Neuronal stem cell (in vitro differentiated cells): ENCODE results near the gene OCA2.
A peak's percentile ranks its signal among the peaks of the same experiment; 100 is the strongest.

Source experiments
- DNase-seq: peaks from one replicate; pipeline ENCODE4 v3.0.0-alpha.2; 2013; ENCODE audit warnings: low spot score
- H2AFZ ChIP-seq: one replicate; pipeline ENCODE4 v1.6.1; 2013; ENCODE audit warnings: mild to moderate bottlenecking, low read length, inconsistent platforms
- H2AK5ac ChIP-seq: 2 replicates; pipeline ENCODE4 v1.6.1; 2013; ENCODE audit warnings: low read depth, mild to moderate bottlenecking, inconsistent platforms, low read length, moderate library complexity, mixed read lengths
- H2BK120ac ChIP-seq: 2 replicates; pipeline ENCODE4 v1.6.1; 2013; ENCODE audit warnings: low read depth, mild to moderate bottlenecking, inconsistent platforms, low read length, moderate library complexity, mixed read lengths
- H2BK12ac ChIP-seq: one replicate; pipeline ENCODE4 v1.6.1; 2013; ENCODE audit warnings: low read length, inconsistent platforms
- H2BK15ac ChIP-seq: 2 replicates; pipeline ENCODE4 v1.6.1; 2013; ENCODE audit warnings: mild to moderate bottlenecking, low read length, inconsistent platforms, mixed read lengths
- H2BK5ac ChIP-seq: one replicate; pipeline ENCODE4 v1.6.1; 2013; ENCODE audit warnings: inconsistent platforms, mild to moderate bottlenecking, low read length, moderate library complexity
- H3K14ac ChIP-seq: one replicate; pipeline ENCODE4 v1.6.1; 2013; ENCODE audit warnings: low read length, inconsistent platforms
- H3K18ac ChIP-seq: 2 replicates; pipeline ENCODE4 v1.6.1; 2013; ENCODE audit warnings: low read length, inconsistent platforms
- H3K23ac ChIP-seq: 2 replicates; pipeline ENCODE4 v1.6.1; 2013; ENCODE audit warnings: low read depth, mild to moderate bottlenecking, mixed read lengths, low read length, inconsistent platforms; ENCODE audit not compliant: poor library complexity
- H3K27ac ChIP-seq: replicated peaks from 3 replicates; pipeline ENCODE4 v1.5.1; 2013; ENCODE audit warnings: low read length, inconsistent platforms
- H3K27me3 ChIP-seq, 3 experiments: 2 replicates each; pipeline ENCODE4 v1.6.1; 2013; ENCODE audit warnings: low read length in 3 of 3, mild to moderate bottlenecking in 2 of 3, inconsistent platforms in 1 of 3, low read depth in 1 of 3, mixed read lengths in 1 of 3, moderate library complexity in 1 of 3; ENCODE audit not compliant: control insufficient read depth in 3 of 3, insufficient read depth in 3 of 3
- H3K36me3 ChIP-seq, 2 donors: replicated peaks in 1 of 2; 2 replicates each; pipeline ENCODE4 v1.6.1; 2013; ENCODE audit warnings: low read length in 2 of 2; ENCODE audit not compliant: control insufficient read depth in 2 of 2, insufficient read depth in 2 of 2
- H3K4ac ChIP-seq: 2 replicates; pipeline ENCODE4 v1.6.1; 2013; ENCODE audit warnings: inconsistent platforms, mild to moderate bottlenecking, low read length, moderate library complexity
- H3K4me1 ChIP-seq, 2 donors: 1 replicate in 1 of 2; 2 replicates in 1 of 2; pipeline ENCODE4 v1.6.1; 2013; ENCODE audit warnings: low read length in 2 of 2, low read depth in 1 of 2; ENCODE audit not compliant: control insufficient read depth in 2 of 2, insufficient read depth in 1 of 2
- H3K4me2 ChIP-seq: one replicate; pipeline ENCODE4 v1.6.1; 2013; ENCODE audit warnings: mild to moderate bottlenecking, low read length, inconsistent platforms; ENCODE audit not compliant: insufficient read depth, poor library complexity, severe bottlenecking
- H3K4me3 ChIP-seq, 2 donors: 2 replicates each; pipeline ENCODE4 v1.5.1; 2013; ENCODE audit warnings: low read length in 2 of 2, mild to moderate bottlenecking in 2 of 2, inconsistent platforms in 1 of 2, moderate library complexity in 1 of 2
- H3K79me1 ChIP-seq: one replicate; pipeline ENCODE4 v1.6.1; 2013; ENCODE audit warnings: low read depth, mild to moderate bottlenecking, inconsistent platforms, low read length, moderate library complexity
- H3K9ac ChIP-seq: one replicate; pipeline ENCODE4 v1.6.1; 2013; ENCODE audit warnings: mild to moderate bottlenecking, low read depth, low read length, inconsistent platforms; ENCODE audit not compliant: poor library complexity
- H3K9me3 ChIP-seq, 2 donors: replicated peaks in 1 of 2; 2 replicates each; pipeline versions ENCODE3 to v1.6.1; 2013; ENCODE audit warnings: low read length in 2 of 2, mild to moderate bottlenecking in 2 of 2, inconsistent platforms in 1 of 2, low read depth in 1 of 2, mixed read lengths in 1 of 2, moderate library complexity in 1 of 2; ENCODE audit not compliant: control insufficient read depth in 2 of 2, insufficient read depth in 1 of 2
- H4K8ac ChIP-seq: one replicate; pipeline ENCODE4 v1.6.1; 2013; ENCODE audit warnings: low read depth, mild to moderate bottlenecking, inconsistent platforms, low read length, moderate library complexity
- H4K91ac ChIP-seq: one replicate; pipeline ENCODE4 v1.6.1; 2013; ENCODE audit warnings: low read length, low read depth, mild to moderate bottlenecking, inconsistent platforms; ENCODE audit not compliant: poor library complexity
- WGBS, 2 donors: extraction: QIAGEN DNeasy Blood & Tissue Kit; methylation state at CpG; one replicate each; pipeline ENCODE4 v1.1.7; 2013; ENCODE audit warnings: missing lambda C conversion rate in 2 of 2, mixed read lengths in 1 of 2; ENCODE audit not compliant: insufficient read length in 2 of 2, insufficient replicate concordance in 1 of 2; ENCODE audit errors: extremely low coverage in 2 of 2; 5-methylcytosine and 5-hydroxymethylcytosine counted together

Gene OCA2

DNA sequence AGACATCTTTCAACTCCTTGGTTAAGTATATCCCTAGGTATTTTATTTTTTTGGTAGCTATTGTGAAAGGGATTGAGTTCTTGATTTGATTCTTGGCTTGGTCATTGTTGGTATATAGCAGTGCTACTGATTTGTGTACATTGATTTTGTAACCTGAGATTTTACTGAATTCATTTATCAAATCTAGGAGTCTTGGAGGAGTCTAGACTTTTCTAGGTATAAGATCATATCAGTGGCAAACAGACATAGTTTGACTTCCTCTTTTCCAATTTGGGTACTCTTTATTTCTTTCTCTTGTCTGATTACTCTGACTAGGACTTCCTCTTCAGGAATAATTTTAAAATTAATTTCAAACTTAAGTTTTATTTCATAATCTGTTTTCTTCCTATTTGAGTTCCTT lies 125.2 kb downstream of the OCA2 start:
- Histone ChIP-seq H3K18ac (no peak overlapping the region), H3K36me3 (no peaks in the 10 kb centered on the region), H3K14ac (no peak overlapping the region), H3K23ac (no peak overlapping the region), H2AK5ac (no peak overlapping the region), H2BK12ac (no peak overlapping the region), H3K9ac (no peak overlapping the region), H3K4me2 (no peak overlapping the region), H4K8ac (no peak overlapping the region), H3K27ac (no peak overlapping the region), H2BK120ac (no peak overlapping the region), H3K4me3 (no peak overlapping the region), H3K9me3 (no peaks in the 10 kb centered on the region), H2BK5ac (no peak overlapping the region), H3K4ac (no peak overlapping the region), H3K4me1 (peaks cover 0 to 2% of the 10 kb centered on the region in 2 donors), H4K91ac (no peak overlapping the region), H3K27me3 (no peaks in the 10 kb centered on the region), H2BK15ac (no peak overlapping the region), H3K79me1 (no peaks in the 10 kb centered on the region), H2AFZ (no peak overlapping the region)
- no peak for DNase-seq

DNA sequence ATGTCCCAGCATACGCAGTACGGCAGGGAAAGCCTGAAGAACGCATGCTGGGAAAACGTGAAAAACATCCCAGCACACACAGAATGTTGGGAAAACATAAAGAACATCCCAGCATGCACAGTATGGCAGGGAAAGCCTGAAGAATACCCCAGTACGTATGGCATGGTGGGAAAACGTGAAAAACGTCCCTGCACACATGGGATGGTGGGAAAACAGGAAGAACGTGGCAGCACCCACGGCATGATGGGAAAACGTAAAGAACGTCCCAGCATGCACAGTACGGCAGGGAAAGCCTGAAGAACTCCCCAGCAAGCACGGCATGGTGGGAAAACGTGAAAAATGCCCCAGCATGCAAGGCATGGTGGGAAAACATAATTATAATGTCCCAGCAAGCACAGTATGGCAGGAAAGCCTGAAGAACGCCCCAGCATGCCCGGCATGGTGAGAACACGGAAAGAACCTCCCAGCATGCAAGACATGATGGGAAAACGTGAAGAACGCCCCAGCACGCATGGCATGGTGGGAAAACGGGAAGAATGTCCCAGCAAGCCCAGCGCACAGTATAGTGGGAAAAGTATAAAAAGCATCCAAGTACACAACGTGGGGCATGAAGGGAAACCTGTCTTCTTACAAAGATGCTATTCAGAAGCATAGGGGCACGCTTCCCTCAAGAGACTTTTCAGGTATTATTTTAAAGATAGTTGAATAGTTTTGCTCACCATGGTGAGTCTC lies 128.3 kb downstream of the OCA2 start:
- Histone ChIP-seq H3K9me3 (no peaks in the 10 kb centered on the region), H3K27me3 (no peaks in the 10 kb centered on the region), H2BK15ac (no peak overlapping the region), H2BK120ac (no peak overlapping the region), H3K9ac (no peak overlapping the region), H4K8ac (no peak overlapping the region), H3K4ac (no peak overlapping the region), H3K79me1 (no peaks in the 10 kb centered on the region), H2AFZ (peak overlapping the region; percentile 8), H3K4me3 (no peak overlapping the region), H3K23ac (no peak overlapping the region), H3K4me1 (no peaks in the 10 kb centered on the region), H3K18ac (peak overlapping the region; percentile 32), H4K91ac (no peak overlapping the region), H2BK12ac (no peak overlapping the region), H3K14ac (no peak overlapping the region), H2BK5ac (no peak overlapping the region), H2AK5ac (no peak overlapping the region), H3K4me2 (no peak overlapping the region), H3K27ac (no peak overlapping the region), H3K36me3 (no peaks in the 10 kb centered on the region)
- WGBS, 2 donors: no CpG with 5 or more reads among the region's 24 CpGs
- no peak for DNase-seq

DNA sequence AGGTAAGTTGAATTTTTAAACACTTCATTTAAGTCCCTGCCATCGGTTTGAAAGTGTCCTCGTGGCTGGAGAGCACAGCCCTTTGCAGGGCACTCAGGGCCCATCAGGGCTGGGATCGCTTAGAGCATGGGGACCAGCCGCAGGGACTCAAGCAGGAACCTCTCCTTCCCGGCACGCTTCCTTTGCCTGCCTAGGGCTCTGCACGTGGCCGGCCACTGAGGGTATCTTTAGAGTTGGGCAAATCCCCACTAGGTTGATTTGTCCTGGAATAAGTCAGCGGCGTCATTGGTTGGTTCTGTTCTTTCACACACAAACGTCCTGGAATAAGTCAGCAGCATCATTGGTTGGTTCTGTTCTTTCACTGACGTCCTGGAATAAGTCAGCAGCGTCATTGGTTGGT lies 131.6 kb downstream of the OCA2 start:
- Histone ChIP-seq H3K4me1 (peaks cover 0 to 3% of the 10 kb centered on the region in 2 donors), H3K23ac (no peak overlapping the region), H2BK12ac (no peak overlapping the region), H3K4me3 (no peak overlapping the region), H3K27ac (no peak overlapping the region), H2BK120ac (no peak overlapping the region), H3K9me3 (no peaks in the 10 kb centered on the region), H4K91ac (no peak overlapping the region), H2AK5ac (no peak overlapping the region), H3K36me3 (no peaks in the 10 kb centered on the region), H2BK5ac (no peak overlapping the region), H2BK15ac (no peak overlapping the region), H4K8ac (no peak overlapping the region), H2AFZ (no peak overlapping the region), H3K4ac (no peak overlapping the region), H3K9ac (no peak overlapping the region), H3K14ac (peak overlapping the region; percentile 47), H3K27me3 (no peaks in the 10 kb centered on the region), H3K18ac (no peak overlapping the region), H3K4me2 (no peak overlapping the region), H3K79me1 (no peaks in the 10 kb centered on the region)
- no peak for DNase-seq
- WGBS, 2 donors: no CpG with 5 or more reads among the region's 13 CpGs

DNA sequence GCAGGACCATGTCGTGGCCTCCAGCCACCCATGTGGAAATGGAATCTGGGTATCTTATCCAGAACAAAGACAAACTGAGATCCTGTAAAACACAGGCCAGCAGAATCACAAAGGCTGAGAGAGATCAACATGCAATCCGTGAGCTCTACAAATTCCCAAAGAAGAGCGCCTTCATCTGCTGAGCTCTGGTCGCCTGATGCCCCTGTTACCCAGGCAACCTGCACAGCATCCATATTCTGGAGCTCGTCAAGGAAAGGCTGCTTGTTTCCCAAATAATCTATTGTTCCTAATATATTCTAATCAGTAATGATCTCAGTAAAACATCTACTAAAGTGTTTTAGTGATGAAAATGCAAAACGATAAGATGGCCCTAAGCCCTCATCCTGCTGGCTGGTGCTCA lies 133.6 kb downstream of the OCA2 start:
- Histone ChIP-seq H3K36me3 (no peaks in the 10 kb centered on the region), H2BK15ac (no peak overlapping the region), H2AFZ (no peak overlapping the region), H2BK120ac (no peak overlapping the region), H4K8ac (no peak overlapping the region), H3K27ac (no peak overlapping the region), H3K18ac (no peak overlapping the region), H4K91ac (no peak overlapping the region), H3K4ac (no peak overlapping the region), H3K4me1 (peaks cover 0 to 3% of the 10 kb centered on the region in 2 donors), H2BK12ac (no peak overlapping the region), H3K9ac (no peak overlapping the region), H3K4me2 (no peak overlapping the region), H3K23ac (no peak overlapping the region), H3K4me3 (no peak overlapping the region), H3K79me1 (no peaks in the 10 kb centered on the region), H2BK5ac (no peak overlapping the region), H2AK5ac (no peak overlapping the region), H3K27me3 (no peaks in the 10 kb centered on the region), H3K14ac (no peak overlapping the region), H3K9me3 (no peaks in the 10 kb centered on the region)
- no CpG with 5 or more reads among the region's 6 CpGs for WGBS, 2 donors
- DNase-seq: no peak
